GM18520 (cell line): ENCODE data around the gene RCAN1.

ENCODE experiments used
- ATAC-seq: cut with Tn5 transposase; IDR thresholded peaks from one replicate; pipeline ENCODE4 v1.9.1; 2021; ENCODE audit not compliant: unreplicated experiment

Gene RCAN1

GRCh38 chr21:34614628-34615486, at the start of gene RCAN1:
RCAN1 (minus strand) TSS chr21:34615113; CDS start chr21:34615011, 102 bp downstream.
- peak; percentile 95 for ATAC-seq

GRCh38 chr21:34661848-34662247, 46.9 kb upstream of the RCAN1 start:
- no peak for ATAC-seq

GRCh38 chr21:34653522-34653921, 38.6 kb upstream of the RCAN1 start:
- no peak for ATAC-seq

GRCh38 chr21:34651642-34652041, 36.7 kb upstream of the RCAN1 start:
- ATAC-seq: no peak

- no peak for ATAC-seq
Observed at GRCh38 chr21:34650861-34651431, 36.0 kb upstream of the RCAN1 start.

- no peak for ATAC-seq
Observed at GRCh38 chr21:34649400-34649799, 34.5 kb upstream of the RCAN1 start.

GRCh38 chr21:34648739-34649297, 33.9 kb upstream of the RCAN1 start:
- ATAC-seq: no peak

- no peak for ATAC-seq
Observed at GRCh38 chr21:34647555-34647954, 32.6 kb upstream of the RCAN1 start.

GRCh38 chr21:34644825-34645224, 29.9 kb upstream of the RCAN1 start:
- ATAC-seq: no peak

- ATAC-seq: no peak
Observed at GRCh38 chr21:34642211-34643075, 27.5 kb upstream of the RCAN1 start.

GRCh38 chr21:34640858-34641257, 25.9 kb upstream of the RCAN1 start:
- no peak for ATAC-seq

GRCh38 chr21:34639882-34640788, 25.2 kb upstream of the RCAN1 start:
- no peak for ATAC-seq

- ATAC-seq: no peak
Observed at GRCh38 chr21:34639250-34639649, 24.3 kb upstream of the RCAN1 start.

GRCh38 chr21:34636961-34637360, 22.0 kb upstream of the RCAN1 start:
- no peak for ATAC-seq

- no peak for ATAC-seq
Observed at GRCh38 chr21:34635307-34635706, 20.4 kb upstream of the RCAN1 start.

- no peak for ATAC-seq
Observed at GRCh38 chr21:34632498-34632897, 17.6 kb upstream of the RCAN1 start.

- peak; percentile 52 for ATAC-seq
Observed at GRCh38 chr21:34630536-34631143, 15.7 kb upstream of the RCAN1 start.

GRCh38 chr21:34626131-34626530, 11.2 kb upstream of the RCAN1 start:
- ATAC-seq: no peak

- ATAC-seq: no peak
Observed at GRCh38 chr21:34625030-34625593, 10.2 kb upstream of the RCAN1 start.
